GDM1 (cell line): ENCODE results near the gene SEL1L.
A peak's percentile ranks its signal among the peaks of the same experiment; 100 is the strongest.
"Not testable (repeated sequence)": the region's sequence is repeated elsewhere in the genome, so short reads cannot be mapped to it uniquely, and the experiment has no call there.

Experiments used
- DNase-seq: peaks from one replicate; lab custom pipeline; 2025; lab: John Stamatoyannopoulos, UW

Gene SEL1L

GRCh38 chr14:81447021-81447764 is 86.5 kb downstream of the SEL1L start:
- DNase-seq: no peak

- DNase-seq: no peak
These were observed 87.2 kb downstream of the SEL1L start for GRCh38 chr14:81446279-81447007.

GRCh38 chr14:81441626-81442134 is 92.0 kb downstream of the SEL1L start:
- DNase-seq: no peak

- DNase-seq: no peak
These were observed 93.6 kb downstream of the SEL1L start for GRCh38 chr14:81440041-81440440.

GRCh38 chr14:81437244-81437643 is 96.4 kb downstream of the SEL1L start:
- DNase-seq: no peak

GRCh38 chr14:81436296-81437138 is 97.1 kb downstream of the SEL1L start:
- peak; percentile 80 for DNase-seq

GRCh38 chr14:81435391-81436295 is 98.0 kb downstream of the SEL1L start:
- peak; percentile 21 for DNase-seq

- DNase-seq: no peak
These were observed 98.6 kb downstream of the SEL1L start for GRCh38 chr14:81435048-81435390.

- no peak for DNase-seq
These were observed 99.4 kb downstream of the SEL1L start for GRCh38 chr14:81434230-81434629.

GRCh38 chr14:81433378-81433777 is 100.3 kb downstream of the SEL1L start:
- DNase-seq: no peak

GRCh38 chr14:81432219-81432661 is 101.4 kb downstream of the SEL1L start:
- no peak for DNase-seq

GRCh38 chr14:81430235-81430634 is 103.4 kb downstream of the SEL1L start:
- DNase-seq: no peak

- DNase-seq: not testable (repeated sequence)
These were observed 103.9 kb downstream of the SEL1L start for GRCh38 chr14:81429749-81430148.

GRCh38 chr14:81429028-81429427 is 104.6 kb downstream of the SEL1L start:
- no peak for DNase-seq

- peak; percentile 78 for DNase-seq
These were observed 106.2 kb downstream of the SEL1L start for GRCh38 chr14:81427348-81428058.

- DNase-seq: peak; percentile 78
These were observed 110.1 kb downstream of the SEL1L start for GRCh38 chr14:81423504-81423903.
